Right atrium auricular region (tissue), 2 donors: ENCODE results near the gene MGAT5B. TPM values are rescaled to one million over a fixed set of nuclear protein-coding genes. Genes with fewer than 3 reads are reported as not detected.
A peak's percentile ranks its signal among the peaks of the same experiment; 100 is the strongest.

ENCODE experiments used
- DNase-seq: peaks from one replicate; pipeline ENCODE4 v3.0.0-alpha.2; 2019; ENCODE audit warnings: low spot score
- H3K27ac ChIP-seq, 2 donors: fragments of 200-600 bp; sonication (generic); 1 replicate in 1 of 2; 2 replicates in 1 of 2; pipeline ENCODE4 v1.5.1; 2016 to 2019
- H3K27me3 ChIP-seq, 2 donors: fragments of 200-600 bp; sonication (generic); one replicate each; pipeline versions ENCODE4 v1.5.1 to v1.6.0; 2017 to 2019
- H3K36me3 ChIP-seq: fragments of 200-600 bp; sonication (generic); one replicate; pipeline ENCODE4 v1.5.1; 2016
- H3K4me1 ChIP-seq, 2 donors: fragments of 200-600 bp; sonication (generic); one replicate each; pipeline versions ENCODE4 v1.5.1 to v1.6.0; 2017 to 2019
- H3K4me3 ChIP-seq, 2 donors: fragments of 200-600 bp; sonication (generic); 1 replicate in 1 of 2; 2 replicates in 1 of 2; pipeline ENCODE4 v1.5.1; 2017 to 2019; ENCODE audit warnings: mild to moderate bottlenecking in 1 of 2, moderate library complexity in 1 of 2
- H3K9me3 ChIP-seq, 2 donors: fragments of 200-600 bp; sonication (generic); one replicate each; pipeline ENCODE4 v1.5.1; 2019
- CTCF ChIP-seq, 2 donors: fragments of 200-600 bp; sonication (generic); IDR thresholded peaks; one replicate each; pipeline ENCODE4 v1.5.1; 2019; ENCODE audit warnings: antibody characterized with exemption in 2 of 2
- total RNA-seq, 2 donors: library from RNA; depleted of rRNA; stranded (reverse); fragments of >200 nt; gene quantifications; one replicate each; pipeline ENCODE4 v1.1.0, GENCODE V29; 2016

Gene MGAT5B
- total RNA-seq, 2 donors from 2014 or later, result not detected

GRCh38 chr17:76957678-76958464 lies 89.7 kb downstream of the MGAT5B start:
- DNase-seq, result no peak
- Histone ChIP-seq H3K27me3 (no peaks in the 10 kb centered on the region), H3K27ac (no peak overlapping the region), H3K36me3 (no peaks in the 10 kb centered on the region), H3K4me3 (peak overlapping the region in 1 of 2 donors; percentile 4), H3K9me3 (no peaks in the 10 kb centered on the region), H3K4me1 (no peaks in the 10 kb centered on the region)
- no peak for TF ChIP-seq CTCF (IDR thresholded peaks at IDR 0.05)

- Histone ChIP-seq H3K27ac (no peak overlapping the region), H3K4me1 (no peaks in the 10 kb centered on the region), H3K36me3 (no peaks in the 10 kb centered on the region), H3K4me3 (no peak overlapping the region), H3K9me3 (no peaks in the 10 kb centered on the region), H3K27me3 (no peaks in the 10 kb centered on the region)
- DNase-seq, result no peak
- TF ChIP-seq CTCF (IDR thresholded peaks at IDR 0.05), result no peak
Measured at GRCh38 chr17:76958974-76959373, 90.8 kb downstream of the MGAT5B start.

- no peaks in the 10 kb centered on the region for H3K27me3 ChIP-seq
- no peak for TF ChIP-seq CTCF (IDR thresholded peaks at IDR 0.05)
- no peak for DNase-seq
Measured at GRCh38 chr17:76961869-76962268, 93.7 kb downstream of the MGAT5B start.

GRCh38 chr17:76962858-76963257 lies 94.7 kb downstream of the MGAT5B start:
- Histone ChIP-seq H3K4me1 (no peaks in the 10 kb centered on the region), H3K36me3 (no peaks in the 10 kb centered on the region), H3K27ac (no peak overlapping the region), H3K4me3 (no peak overlapping the region), H3K27me3 (peaks cover 0 to under 1% of the 10 kb centered on the region in 2 donors), H3K9me3 (no peaks in the 10 kb centered on the region)
- no peak for TF ChIP-seq CTCF (IDR thresholded peaks at IDR 0.05)
- no peak for DNase-seq

More at GRCh38 chr17:76961869-76962268, 93.7 kb downstream of the MGAT5B start:
- Histone ChIP-seq H3K36me3 (no peaks in the 10 kb centered on the region), H3K4me3 (no peak overlapping the region), H3K9me3 (no peaks in the 10 kb centered on the region), H3K4me1 (no peaks in the 10 kb centered on the region), H3K27ac (no peak overlapping the region)

- peaks cover 5 to 12% of the 10 kb centered on the region in 2 donors for H3K27me3 ChIP-seq
Measured at GRCh38 chr17:76966016-76966415, 97.8 kb downstream of the MGAT5B start.

More at GRCh38 chr17:76966016-76966415, 97.8 kb downstream of the MGAT5B start:
- no peak for DNase-seq
- H3K4me1 ChIP-seq, result peaks cover 0 to 16% of the 10 kb centered on the region in 2 donors
- H3K27ac ChIP-seq, result no peak overlapping the region
- H3K4me3 ChIP-seq, result no peak overlapping the region
- H3K36me3 ChIP-seq, result no peaks in the 10 kb centered on the region
- no peak for TF ChIP-seq CTCF (IDR thresholded peaks at IDR 0.05)
- H3K9me3 ChIP-seq, result no peaks in the 10 kb centered on the region
